Osteocyte (in vitro differentiated cells): Measurements from ENCODE around the gene CD300C. TPM values are rescaled to one million over a fixed set of nuclear protein-coding genes. Genes with fewer than 3 reads are reported as not detected.

ENCODE experiments used
- DNase-seq: peaks from one replicate; pipeline ENCODE4 v3.0.0; 2021; ENCODE audit warnings: mixed read lengths; ENCODE audit not compliant: unreplicated experiment; ENCODE audit errors: extremely low spot score
- H3K27ac Mint-ChIP-seq: one replicate; pipeline ENCODE4 v1.8.0; 2021; ENCODE audit warnings: mild to moderate bottlenecking, mixed read lengths; ENCODE audit not compliant: unreplicated experiment
- H3K27me3 Mint-ChIP-seq: one replicate; pipeline ENCODE4 v1.8.0; 2021; ENCODE audit warnings: mixed read lengths; ENCODE audit not compliant: unreplicated experiment
- H3K36me3 Mint-ChIP-seq: one replicate; pipeline ENCODE4 v1.8.0; 2021; ENCODE audit warnings: mixed read lengths; ENCODE audit not compliant: unreplicated experiment
- H3K4me1 Mint-ChIP-seq: one replicate; pipeline ENCODE4 v1.8.0; 2021; ENCODE audit warnings: mixed read lengths; ENCODE audit not compliant: unreplicated experiment
- H3K4me3 Mint-ChIP-seq: one replicate; pipeline ENCODE4 v1.8.0; 2021; ENCODE audit warnings: mild to moderate bottlenecking, moderate library complexity, mixed read lengths; ENCODE audit not compliant: unreplicated experiment
- H3K9me3 Mint-ChIP-seq: one replicate; pipeline ENCODE4 v1.8.0; 2021; ENCODE audit warnings: mixed read lengths; ENCODE audit not compliant: unreplicated experiment
- long read RNA-seq: library from polyadenylated mRNA; unstranded; transcript quantifications from one replicate; pipeline ENCODE4 v2.0.0, GENCODE V29; 2021
- total RNA-seq: library from RNA; stranded (reverse); gene quantifications from 2 replicates; pipeline ENCODE4 v1.2.1, GENCODE V29; 2021
- TF ChIP-seq, protein P1 (sequence below): fragments of 200-600 bp; sonication (generic); IDR thresholded peaks from 2 replicates; pipeline ENCODE4 v1.5.0; 2021; ENCODE audit warnings: antibody characterized with exemption, mild to moderate bottlenecking, moderate library complexity

Gene CD300C
- total RNA-seq = not detected in 2 replicates
- long read RNA-seq = 0 reads

DNA sequence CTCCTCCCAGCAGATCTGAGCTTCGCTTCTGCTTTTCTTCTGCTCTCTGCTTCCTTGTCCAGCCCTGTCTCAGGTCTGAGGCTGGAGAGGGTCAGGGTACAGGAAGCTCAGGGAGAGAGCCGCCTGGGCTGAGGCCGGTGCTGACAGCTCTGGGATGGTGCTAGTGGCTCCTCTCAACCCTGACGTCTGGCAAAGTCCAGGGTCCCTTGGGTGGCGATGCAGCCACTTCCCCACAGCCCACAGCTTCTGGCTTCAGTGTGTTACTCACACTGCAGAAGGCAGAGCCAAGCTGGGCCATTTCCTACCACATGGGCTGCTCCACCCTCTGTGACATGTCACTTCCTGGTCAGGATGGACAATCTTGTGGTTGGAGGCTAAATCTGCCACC lies at the start of gene CD300C:
Gene CD300C (minus strand): TSS at position 273 of the 388 bp plus-strand sequence. CDS start 333 bp downstream, outside the sequence.
- H3K36me3 Mint-ChIP-seq = no peaks in the 10 kb centered on the region
- TF ChIP-seq, protein P1, sequence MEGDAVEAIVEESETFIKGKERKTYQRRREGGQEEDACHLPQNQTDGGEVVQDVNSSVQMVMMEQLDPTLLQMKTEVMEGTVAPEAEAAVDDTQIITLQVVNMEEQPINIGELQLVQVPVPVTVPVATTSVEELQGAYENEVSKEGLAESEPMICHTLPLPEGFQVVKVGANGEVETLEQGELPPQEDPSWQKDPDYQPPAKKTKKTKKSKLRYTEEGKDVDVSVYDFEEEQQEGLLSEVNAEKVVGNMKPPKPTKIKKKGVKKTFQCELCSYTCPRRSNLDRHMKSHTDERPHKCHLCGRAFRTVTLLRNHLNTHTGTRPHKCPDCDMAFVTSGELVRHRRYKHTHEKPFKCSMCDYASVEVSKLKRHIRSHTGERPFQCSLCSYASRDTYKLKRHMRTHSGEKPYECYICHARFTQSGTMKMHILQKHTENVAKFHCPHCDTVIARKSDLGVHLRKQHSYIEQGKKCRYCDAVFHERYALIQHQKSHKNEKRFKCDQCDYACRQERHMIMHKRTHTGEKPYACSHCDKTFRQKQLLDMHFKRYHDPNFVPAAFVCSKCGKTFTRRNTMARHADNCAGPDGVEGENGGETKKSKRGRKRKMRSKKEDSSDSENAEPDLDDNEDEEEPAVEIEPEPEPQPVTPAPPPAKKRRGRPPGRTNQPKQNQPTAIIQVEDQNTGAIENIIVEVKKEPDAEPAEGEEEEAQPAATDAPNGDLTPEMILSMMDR = no peak
- no peaks in the 10 kb centered on the region for H3K4me1 Mint-ChIP-seq
- H3K27me3 Mint-ChIP-seq = peaks cover 3% of the 10 kb centered on the region
- H3K27ac Mint-ChIP-seq = no peak within 1 kb of the TSS
- H3K4me3 Mint-ChIP-seq = no peak within 1 kb of the TSS
- no peaks in the 10 kb centered on the region for H3K9me3 Mint-ChIP-seq
- no peak for DNase-seq

GRCh38 chr17:74595037-74595750 lies 49.3 kb upstream of the CD300C start:
- TF ChIP-seq, protein P1 = no peak
- DNase-seq = no peak
- Mint-ChIP-seq H3K4me1 (no peaks in the 10 kb centered on the region), H3K27ac (no peak overlapping the region), H3K27me3 (peaks cover 18% of the 10 kb centered on the region), H3K9me3 (no peaks in the 10 kb centered on the region), H3K36me3 (no peaks in the 10 kb centered on the region), H3K4me3 (no peak overlapping the region)

GRCh38 chr17:74592087-74592990 lies 46.4 kb upstream of the CD300C start, which contains the start of gene CD300LD:
Gene CD300LD, minus strand, starts transcription at chr17:74592283. Its CDS starts 81 bp downstream, at chr17:74592202.
- no peak for DNase-seq

DNA sequence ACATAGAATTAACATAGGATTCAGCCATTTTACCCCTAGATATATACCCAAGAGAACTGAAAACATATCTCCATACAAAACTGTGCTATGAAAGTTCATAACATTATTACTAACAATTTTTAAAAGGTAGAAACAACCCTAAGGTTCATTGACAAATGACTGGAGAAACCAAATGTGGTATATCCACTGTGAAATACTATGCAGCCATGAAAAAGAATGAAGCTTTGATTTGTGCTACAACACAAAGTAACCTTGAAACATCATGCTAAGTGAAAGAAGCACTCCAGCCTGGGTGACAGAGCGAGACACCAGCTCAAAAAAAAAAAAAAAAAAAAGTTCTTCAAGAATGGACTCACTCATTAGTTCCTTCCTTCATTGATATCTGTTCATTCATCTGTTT lies 45.6 kb upstream of the CD300C start:
- Mint-ChIP-seq H3K27me3 (peaks cover 8% of the 10 kb centered on the region), H3K27ac (no peak overlapping the region), H3K4me3 (no peak overlapping the region), H3K9me3 (peaks cover 3% of the 10 kb centered on the region), H3K4me1 (no peaks in the 10 kb centered on the region), H3K36me3 (no peaks in the 10 kb centered on the region)
- TF ChIP-seq, protein P1 = no peak
- DNase-seq = no peak

More at GRCh38 chr17:74592087-74592990, 46.4 kb upstream of the CD300C start, which contains the start of gene CD300LD:
- TF ChIP-seq, protein P1 = no peak
- no peaks in the 10 kb centered on the region for H3K36me3 Mint-ChIP-seq
- peaks cover 3% of the 10 kb centered on the region for H3K9me3 Mint-ChIP-seq
- H3K4me1 Mint-ChIP-seq = no peaks in the 10 kb centered on the region
- peaks cover 8% of the 10 kb centered on the region for H3K27me3 Mint-ChIP-seq
- no peak within 1 kb of the TSS for H3K4me3 Mint-ChIP-seq
- no peak within 1 kb of the TSS for H3K27ac Mint-ChIP-seq

DNA sequence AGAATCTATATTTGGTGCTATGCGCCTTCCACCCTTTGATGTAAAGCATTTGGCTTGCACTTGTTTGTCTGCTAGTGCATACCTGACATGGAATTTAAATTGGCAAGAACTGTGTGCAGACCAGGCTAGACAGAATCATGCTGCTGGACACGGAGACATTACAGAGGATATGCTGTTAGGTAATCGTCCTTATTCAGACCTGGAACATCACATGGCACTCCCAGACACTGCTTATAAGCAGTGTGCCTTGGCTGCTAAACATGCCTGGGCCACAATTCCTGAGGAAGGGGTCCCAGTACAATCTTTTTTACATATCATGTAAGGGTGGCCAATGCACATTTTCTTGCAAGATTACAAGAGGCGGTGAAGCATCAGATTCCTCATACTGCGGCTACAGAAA lies 39.8 kb upstream of the CD300C start:
- H3K4me3 Mint-ChIP-seq = no peak overlapping the region
- no peak overlapping the region for H3K27ac Mint-ChIP-seq
- no peak for DNase-seq
- peaks cover 16% of the 10 kb centered on the region for H3K9me3 Mint-ChIP-seq
- TF ChIP-seq, protein P1 = no peak
- no peaks in the 10 kb centered on the region for H3K36me3 Mint-ChIP-seq
- no peaks in the 10 kb centered on the region for H3K27me3 Mint-ChIP-seq
- no peaks in the 10 kb centered on the region for H3K4me1 Mint-ChIP-seq
